GM12892 (cell line): ENCODE results near the gene FTCDNL1.

Source experiments
- POLR2A ChIP-seq: IDR thresholded peaks from 2 replicates; pipeline ENCODE4 v1.6.1; 2011; ENCODE audit warnings: low read depth, low read length, control low read depth
- POLR2AphosphoS5 ChIP-seq: IDR thresholded peaks from 2 replicates; pipeline ENCODE4 v1.6.1; 2011; ENCODE audit warnings: low read depth, low read length, control low read depth
- TAF1 ChIP-seq: IDR thresholded peaks from 2 replicates; pipeline ENCODE4 v1.6.1; 2011; ENCODE audit warnings: low read depth, mild to moderate bottlenecking, control low read depth, low read length, borderline replicate concordance

- TF ChIP-seq POLR2AphosphoS5 (no peak), POLR2A (no peak), TAF1 (no peak)
Measured at GRCh38 chr2:199804831-199805230, 46.2 kb downstream of the FTCDNL1 start.
